Nephron progenitor cell (in vitro differentiated cells): ENCODE data around the gene LAMA4.

Experiments used
- DNase-seq: peaks from one replicate; pipeline ENCODE4 v3.0.0; 2021
- H3K27ac Mint-ChIP-seq: 2 replicates; pipeline ENCODE4 v1.8.0; 2021; ENCODE audit warnings: mild to moderate bottlenecking, moderate library complexity, mixed read lengths
- H3K27me3 Mint-ChIP-seq: 2 replicates; pipeline ENCODE4 v1.8.0; 2021; ENCODE audit warnings: mild to moderate bottlenecking, low read depth, mixed read lengths; ENCODE audit not compliant: poor library complexity
- H3K36me3 Mint-ChIP-seq: 2 replicates; pipeline ENCODE4 v1.8.0; 2021; ENCODE audit warnings: low read depth, mixed read lengths
- H3K4me1 Mint-ChIP-seq: 2 replicates; pipeline ENCODE4 v1.8.0; 2021; ENCODE audit warnings: mixed read lengths
- H3K4me3 Mint-ChIP-seq: 2 replicates; pipeline ENCODE4 v1.8.0; 2021; ENCODE audit warnings: mild to moderate bottlenecking, moderate library complexity, mixed read lengths
- H3K9me3 Mint-ChIP-seq: 2 replicates; pipeline ENCODE4 v1.8.0; 2021; ENCODE audit warnings: mild to moderate bottlenecking, moderate library complexity, mixed read lengths
- TF ChIP-seq, protein P1 (sequence below): fragments of 200-600 bp; sonication (generic); IDR thresholded peaks from 2 replicates; pipeline ENCODE4 v1.5.0; 2021; ENCODE audit warnings: antibody characterized with exemption

LAMA4 gene

DNA sequence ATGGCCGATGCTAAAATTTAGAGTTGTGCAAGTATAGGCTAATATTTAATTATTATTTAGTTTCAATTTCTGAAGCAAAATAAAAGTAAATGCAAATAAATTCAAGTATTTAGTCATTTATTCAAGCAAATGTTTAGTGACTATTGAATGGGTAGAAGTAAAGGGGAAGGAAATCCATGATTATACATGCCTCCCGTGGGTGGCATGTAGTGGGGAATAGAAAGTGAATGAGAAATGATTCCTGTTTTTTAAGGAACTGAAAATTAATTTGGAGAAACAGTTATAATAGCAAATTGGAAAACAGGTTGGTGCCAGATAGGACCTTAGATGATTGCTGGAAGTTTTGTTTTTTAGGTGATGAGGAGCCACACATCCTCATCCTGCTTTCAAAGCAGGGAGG lies 131.6 kb downstream of the LAMA4 start:
- no peak for DNase-seq
- H3K4me1 Mint-ChIP-seq = no peaks in the 10 kb centered on the region
- no peaks in the 10 kb centered on the region for H3K9me3 Mint-ChIP-seq
- peaks cover 7% of the 10 kb centered on the region for H3K36me3 Mint-ChIP-seq
- peaks cover under 1% of the 10 kb centered on the region for H3K27me3 Mint-ChIP-seq
- TF ChIP-seq, protein P1, sequence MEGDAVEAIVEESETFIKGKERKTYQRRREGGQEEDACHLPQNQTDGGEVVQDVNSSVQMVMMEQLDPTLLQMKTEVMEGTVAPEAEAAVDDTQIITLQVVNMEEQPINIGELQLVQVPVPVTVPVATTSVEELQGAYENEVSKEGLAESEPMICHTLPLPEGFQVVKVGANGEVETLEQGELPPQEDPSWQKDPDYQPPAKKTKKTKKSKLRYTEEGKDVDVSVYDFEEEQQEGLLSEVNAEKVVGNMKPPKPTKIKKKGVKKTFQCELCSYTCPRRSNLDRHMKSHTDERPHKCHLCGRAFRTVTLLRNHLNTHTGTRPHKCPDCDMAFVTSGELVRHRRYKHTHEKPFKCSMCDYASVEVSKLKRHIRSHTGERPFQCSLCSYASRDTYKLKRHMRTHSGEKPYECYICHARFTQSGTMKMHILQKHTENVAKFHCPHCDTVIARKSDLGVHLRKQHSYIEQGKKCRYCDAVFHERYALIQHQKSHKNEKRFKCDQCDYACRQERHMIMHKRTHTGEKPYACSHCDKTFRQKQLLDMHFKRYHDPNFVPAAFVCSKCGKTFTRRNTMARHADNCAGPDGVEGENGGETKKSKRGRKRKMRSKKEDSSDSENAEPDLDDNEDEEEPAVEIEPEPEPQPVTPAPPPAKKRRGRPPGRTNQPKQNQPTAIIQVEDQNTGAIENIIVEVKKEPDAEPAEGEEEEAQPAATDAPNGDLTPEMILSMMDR = no peak
- peak overlapping the region; percentile 38 for H3K27ac Mint-ChIP-seq
- no peak overlapping the region for H3K4me3 Mint-ChIP-seq

DNA sequence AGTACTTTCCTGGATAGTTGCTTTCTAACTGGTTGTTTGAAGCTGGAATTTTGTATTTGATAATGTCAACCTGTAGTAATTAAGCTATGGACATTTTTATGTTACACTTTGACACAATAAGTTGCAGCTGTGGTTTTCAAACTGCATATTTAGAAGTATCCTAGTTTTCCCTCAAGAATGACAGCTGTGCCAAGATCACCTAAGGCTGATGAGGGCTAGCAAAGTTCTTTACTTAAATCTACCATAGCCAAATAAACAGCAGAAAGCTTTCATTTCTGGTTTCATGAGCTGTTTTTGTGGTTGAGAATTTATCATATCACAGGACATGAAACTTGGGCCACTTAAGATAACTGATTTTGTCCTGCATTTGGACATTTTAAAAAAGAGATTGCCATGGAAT lies 136.3 kb downstream of the LAMA4 start:
- DNase-seq = no peak
- Mint-ChIP-seq H3K4me3 (no peak overlapping the region), H3K27ac (no peak overlapping the region)

DNA sequence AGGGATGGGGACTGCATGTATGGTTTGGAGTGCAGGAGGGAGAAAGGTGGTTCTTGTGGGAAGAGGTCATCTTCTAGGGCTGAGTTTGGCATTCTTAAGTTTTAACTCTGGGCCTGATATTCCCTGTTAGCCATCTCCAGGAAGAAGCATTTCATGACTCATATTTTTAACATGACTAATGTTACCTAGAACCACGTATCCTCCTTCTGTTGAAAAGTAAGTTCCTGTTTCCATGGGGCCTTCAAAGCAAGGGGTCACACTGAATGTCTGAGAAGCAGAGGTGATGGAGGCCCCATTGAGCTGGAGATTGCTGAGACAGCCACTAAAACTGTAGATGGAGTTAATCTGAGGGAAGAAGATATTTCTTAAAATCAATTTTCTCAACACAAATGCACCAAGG lies 136.8 kb downstream of the LAMA4 start:
- no peak overlapping the region for H3K4me3 Mint-ChIP-seq
- peaks cover 9% of the 10 kb centered on the region for H3K36me3 Mint-ChIP-seq
- no peak overlapping the region for H3K27ac Mint-ChIP-seq
- TF ChIP-seq, protein P1 = no peak
- DNase-seq = no peak
- H3K27me3 Mint-ChIP-seq = peaks cover 10% of the 10 kb centered on the region
- H3K9me3 Mint-ChIP-seq = no peaks in the 10 kb centered on the region
- H3K4me1 Mint-ChIP-seq = peaks cover 5% of the 10 kb centered on the region

More for the DNA sequence above, 136.3 kb downstream of the LAMA4 start:
- TF ChIP-seq, protein P1 = no peak
- Mint-ChIP-seq H3K27me3 (peaks cover 7% of the 10 kb centered on the region), H3K4me1 (peaks cover 5% of the 10 kb centered on the region), H3K9me3 (no peaks in the 10 kb centered on the region), H3K36me3 (peaks cover 9% of the 10 kb centered on the region)

DNA sequence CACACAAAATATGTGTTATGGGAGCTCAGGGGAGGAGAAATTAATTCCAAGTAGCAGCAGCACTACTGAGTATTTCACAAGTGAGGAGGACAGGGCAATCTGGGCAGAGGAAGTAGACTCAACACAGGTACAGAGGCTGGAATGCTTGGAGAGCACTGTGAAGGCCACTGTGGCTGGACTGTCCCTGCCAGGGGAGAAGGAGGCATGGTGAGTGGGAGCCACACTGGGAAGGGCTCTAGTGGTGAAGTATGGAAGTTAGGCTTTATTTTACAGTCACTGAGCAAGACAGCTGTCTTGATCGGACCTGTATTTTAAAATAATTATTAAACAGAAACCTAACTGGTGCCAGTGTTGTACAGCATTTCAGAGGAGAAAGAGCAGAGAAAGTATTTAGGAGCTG lies 138.1 kb downstream of the LAMA4 start:
- Mint-ChIP-seq H3K4me3 (no peak overlapping the region), H3K27ac (no peak overlapping the region), H3K27me3 (peaks cover 14% of the 10 kb centered on the region), H3K4me1 (peaks cover 15% of the 10 kb centered on the region), H3K9me3 (no peaks in the 10 kb centered on the region), H3K36me3 (peaks cover 9% of the 10 kb centered on the region)
- TF ChIP-seq, protein P1 = no peak
- DNase-seq = no peak

DNA sequence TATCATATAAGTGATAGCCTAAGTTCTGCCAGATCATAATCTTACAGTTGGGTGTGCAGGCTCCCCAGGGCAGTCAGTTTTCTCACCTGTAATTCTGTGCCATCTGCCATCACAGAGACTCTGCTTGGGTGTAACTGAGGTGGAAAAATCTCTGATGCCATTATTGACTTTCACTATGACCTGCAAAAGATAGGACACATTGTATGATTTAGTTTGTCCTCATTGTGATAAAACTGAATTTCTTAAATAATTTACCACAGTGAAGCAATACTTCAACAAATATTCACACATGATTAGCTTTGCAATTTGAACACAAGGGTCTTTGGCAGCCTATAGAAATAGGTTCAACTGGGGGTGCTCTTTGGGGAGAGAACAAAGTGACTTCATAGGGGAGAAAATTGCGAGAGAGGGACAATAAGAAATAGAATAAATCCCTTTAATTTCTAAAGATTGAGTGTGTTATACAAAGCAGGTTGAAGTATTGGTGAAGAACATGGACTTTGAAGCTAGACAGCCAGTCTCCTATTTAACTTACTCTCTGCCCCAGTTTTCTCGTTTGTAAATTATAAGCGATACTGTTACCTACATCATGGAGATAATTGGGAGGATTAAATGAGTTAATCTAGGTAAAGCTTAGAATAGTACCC lies 139.7 kb downstream of the LAMA4 start:
- Mint-ChIP-seq H3K27ac (no peak overlapping the region), H3K4me1 (peaks cover 16% of the 10 kb centered on the region), H3K36me3 (peaks cover 9% of the 10 kb centered on the region), H3K27me3 (peaks cover 14% of the 10 kb centered on the region), H3K4me3 (no peak overlapping the region), H3K9me3 (no peaks in the 10 kb centered on the region)
- no peak for DNase-seq
- TF ChIP-seq, protein P1 = no peak

DNA sequence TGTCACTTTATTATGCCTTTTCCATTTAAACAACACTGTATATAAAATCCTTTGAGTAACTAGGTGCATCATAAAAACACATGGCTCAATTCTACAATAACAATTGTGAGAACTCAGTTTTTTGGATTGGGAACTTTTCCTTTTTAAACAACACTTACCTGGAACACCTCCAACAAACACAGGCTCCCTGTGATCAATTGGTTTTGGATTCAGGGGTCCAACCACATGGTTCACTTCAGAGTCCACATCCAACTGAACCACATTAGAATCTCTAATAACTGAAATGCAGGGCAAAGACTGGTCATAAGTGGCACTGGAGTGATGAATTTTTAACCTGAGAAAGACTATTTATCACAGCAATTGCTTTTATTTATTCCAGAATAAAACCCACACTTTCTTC lies 140.4 kb downstream of the LAMA4 start:
- peaks cover 14% of the 10 kb centered on the region for H3K27me3 Mint-ChIP-seq
- no peak overlapping the region for H3K27ac Mint-ChIP-seq
- H3K9me3 Mint-ChIP-seq = no peaks in the 10 kb centered on the region

More for the DNA sequence above, 140.4 kb downstream of the LAMA4 start:
- H3K36me3 Mint-ChIP-seq = peaks cover 9% of the 10 kb centered on the region
- DNase-seq = no peak
- H3K4me1 Mint-ChIP-seq = peaks cover 24% of the 10 kb centered on the region
- TF ChIP-seq, protein P1 = no peak
- no peak overlapping the region for H3K4me3 Mint-ChIP-seq
